NB4 (cell line): ENCODE measurements around the gene OTOS.

ENCODE experiments used
- DNase-seq: peaks from one replicate; pipeline ENCODE4 v3.0.0; 2010; ENCODE audit warnings: low read depth
- H3K4me3 ChIP-seq: one replicate; pipeline ENCODE4 v1.5.1; 2011; ENCODE audit warnings: mild to moderate bottlenecking, low read depth, low read length, moderate library complexity
- MYC ChIP-seq: IDR thresholded peaks from 2 replicates; pipeline ENCODE4 v1.6.1; 2011; ENCODE audit warnings: low read depth, low read length
- POLR2A ChIP-seq: IDR thresholded peaks from 2 replicates; pipeline ENCODE4 v1.6.1; 2011; ENCODE audit warnings: mild to moderate bottlenecking; ENCODE audit not compliant: insufficient read length; ENCODE audit errors: extremely low read depth
- TF ChIP-seq, protein P1 (sequence below): IDR thresholded peaks from one replicate; pipeline ENCODE4 v1.5.1; 2012; ENCODE audit warnings: low read depth, low read length
- TF ChIP-seq, protein P2 (sequence below): IDR thresholded peaks from 2 replicates; pipeline ENCODE4 v1.6.1; 2011; ENCODE audit warnings: low read depth, low read length

Gene OTOS

DNA sequence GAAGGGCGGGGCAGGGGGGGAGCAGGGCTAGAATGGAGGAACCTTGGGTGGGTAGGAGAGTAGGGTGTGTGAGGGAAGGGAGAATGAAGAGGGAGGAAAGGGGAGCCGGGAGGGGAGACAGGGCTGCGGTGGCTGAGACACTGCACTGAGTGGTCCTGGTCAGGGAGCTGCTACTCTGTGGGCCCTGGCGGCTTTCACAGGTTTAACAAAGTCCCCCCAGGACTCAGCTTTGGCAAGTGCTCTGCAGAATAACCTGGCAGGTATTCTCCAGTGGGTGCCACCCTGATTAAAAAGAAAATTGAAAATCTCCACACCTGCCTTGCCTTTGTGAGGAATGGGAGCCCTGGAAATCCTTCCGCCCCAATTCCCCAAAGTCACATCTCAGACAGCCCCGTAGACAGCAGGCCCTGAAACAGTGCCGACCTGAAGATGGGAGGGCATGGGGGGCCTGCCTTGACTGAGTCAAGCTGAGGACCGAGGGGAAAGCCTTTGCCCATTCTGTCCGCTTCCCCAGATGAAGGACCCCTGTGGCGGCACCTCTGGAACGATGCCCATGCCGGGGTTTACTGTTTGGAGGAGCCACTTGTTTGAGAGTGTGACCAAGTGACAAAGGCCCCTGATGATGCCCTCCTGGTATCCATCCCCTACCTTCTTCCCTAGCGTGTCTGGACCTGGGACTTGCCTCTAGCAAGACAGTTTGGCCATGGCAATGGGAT, 43.6 kb upstream of the OTOS start:
- H3K4me3 ChIP-seq = no peak overlapping the region
- no peak for DNase-seq
- TF ChIP-seq, protein P1, sequence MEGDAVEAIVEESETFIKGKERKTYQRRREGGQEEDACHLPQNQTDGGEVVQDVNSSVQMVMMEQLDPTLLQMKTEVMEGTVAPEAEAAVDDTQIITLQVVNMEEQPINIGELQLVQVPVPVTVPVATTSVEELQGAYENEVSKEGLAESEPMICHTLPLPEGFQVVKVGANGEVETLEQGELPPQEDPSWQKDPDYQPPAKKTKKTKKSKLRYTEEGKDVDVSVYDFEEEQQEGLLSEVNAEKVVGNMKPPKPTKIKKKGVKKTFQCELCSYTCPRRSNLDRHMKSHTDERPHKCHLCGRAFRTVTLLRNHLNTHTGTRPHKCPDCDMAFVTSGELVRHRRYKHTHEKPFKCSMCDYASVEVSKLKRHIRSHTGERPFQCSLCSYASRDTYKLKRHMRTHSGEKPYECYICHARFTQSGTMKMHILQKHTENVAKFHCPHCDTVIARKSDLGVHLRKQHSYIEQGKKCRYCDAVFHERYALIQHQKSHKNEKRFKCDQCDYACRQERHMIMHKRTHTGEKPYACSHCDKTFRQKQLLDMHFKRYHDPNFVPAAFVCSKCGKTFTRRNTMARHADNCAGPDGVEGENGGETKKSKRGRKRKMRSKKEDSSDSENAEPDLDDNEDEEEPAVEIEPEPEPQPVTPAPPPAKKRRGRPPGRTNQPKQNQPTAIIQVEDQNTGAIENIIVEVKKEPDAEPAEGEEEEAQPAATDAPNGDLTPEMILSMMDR = no peak
- no peak for TF ChIP-seq POLR2A
- TF ChIP-seq, protein P2, sequence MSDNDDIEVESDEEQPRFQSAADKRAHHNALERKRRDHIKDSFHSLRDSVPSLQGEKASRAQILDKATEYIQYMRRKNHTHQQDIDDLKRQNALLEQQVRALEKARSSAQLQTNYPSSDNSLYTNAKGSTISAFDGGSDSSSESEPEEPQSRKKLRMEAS = no peak
- TF ChIP-seq MYC = no peak

DNA sequence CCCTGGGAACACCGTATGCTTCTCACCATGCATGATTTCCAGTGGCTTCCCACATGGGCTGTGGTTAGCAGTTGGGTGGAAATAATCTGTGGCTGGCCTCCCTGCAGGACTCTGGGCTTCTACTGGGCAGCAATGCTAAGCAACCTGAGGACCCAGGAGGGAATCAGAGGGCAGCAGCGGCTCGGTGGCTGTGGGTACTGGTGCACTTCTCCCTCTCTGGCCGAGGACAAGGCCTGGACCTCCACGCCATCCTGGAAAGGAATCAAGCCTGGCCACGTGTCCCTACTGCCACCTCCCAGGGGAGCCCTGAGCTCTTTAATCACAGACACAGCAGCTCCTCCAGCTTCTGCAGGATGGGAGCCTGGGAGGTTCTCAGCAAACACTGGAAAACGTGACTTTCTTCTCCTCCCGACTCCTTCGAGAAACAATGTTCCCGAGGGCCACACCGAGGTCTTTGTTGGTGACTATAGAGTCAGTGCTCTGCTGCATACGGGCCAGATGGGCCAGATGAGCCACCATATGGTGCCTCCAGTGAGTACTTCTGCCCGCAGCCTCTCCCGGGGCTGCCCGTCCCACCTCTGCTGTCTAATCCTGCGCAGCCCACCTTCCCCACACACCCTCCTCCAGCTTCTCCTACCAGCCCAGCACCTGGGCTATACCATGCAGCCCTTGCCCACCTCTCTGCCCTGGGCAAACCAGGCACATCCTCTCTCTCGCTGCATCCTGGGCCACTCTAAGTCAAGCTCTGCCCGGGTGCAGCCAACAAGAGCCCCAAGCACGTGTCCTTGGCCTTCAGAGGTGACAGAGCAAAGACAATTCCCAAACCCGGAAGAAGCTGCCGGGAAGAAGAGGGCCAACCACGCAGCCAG, 42.8 kb upstream of the OTOS start:
- TF ChIP-seq, protein P2 = no peak
- TF ChIP-seq, protein P1 = no peak
- TF ChIP-seq MYC (no peak), POLR2A (no peak)
- no peak overlapping the region for H3K4me3 ChIP-seq

DNA sequence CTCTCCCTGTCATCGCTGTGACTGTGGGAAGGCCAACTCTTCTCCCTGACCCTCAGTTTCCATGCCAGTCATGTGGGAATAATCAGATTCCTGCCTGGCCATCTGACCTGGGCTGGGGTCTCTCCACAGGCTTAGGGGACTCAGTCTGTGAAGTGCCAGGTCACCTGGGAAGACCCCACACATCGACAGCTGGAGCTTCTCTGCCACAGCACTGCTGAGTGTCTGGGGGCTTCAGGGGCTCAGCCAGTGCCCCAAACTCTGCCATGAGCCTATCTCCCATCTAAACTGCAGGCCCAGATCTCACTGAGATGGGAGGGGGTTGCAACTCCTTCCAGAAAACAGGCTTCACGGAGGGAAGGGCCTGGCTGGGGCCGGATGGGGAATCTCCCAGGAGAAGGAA, 42.0 kb upstream of the OTOS start:
- no peak overlapping the region for H3K4me3 ChIP-seq
- DNase-seq = no peak
- no peak for TF ChIP-seq POLR2A
- TF ChIP-seq, protein P1 = no peak
- no peak for TF ChIP-seq MYC
- TF ChIP-seq, protein P2 = no peak

More for the DNA sequence above, 42.8 kb upstream of the OTOS start:
- DNase-seq = no peak

DNA sequence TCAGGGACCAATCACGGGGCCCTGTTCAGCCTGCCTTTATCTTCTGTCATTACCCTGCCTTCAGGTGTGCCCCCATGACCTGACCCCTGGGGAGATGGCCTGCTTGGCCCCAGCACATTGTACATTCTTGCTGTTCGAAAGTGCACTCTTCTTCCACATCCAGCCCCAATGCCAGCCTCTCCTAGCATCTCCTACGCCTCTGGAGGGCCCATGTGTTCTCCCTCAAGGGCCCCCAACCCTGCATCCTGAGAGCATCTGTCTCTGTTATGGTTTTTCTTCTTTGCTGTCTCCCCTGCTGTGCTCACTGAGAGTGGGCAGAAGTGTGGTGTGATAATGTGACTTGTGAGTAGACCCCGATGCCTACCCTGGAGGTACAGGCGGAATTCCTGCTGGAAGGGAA, 41.5 kb upstream of the OTOS start:
- no peak for DNase-seq
- TF ChIP-seq, protein P1 = no peak
- TF ChIP-seq, protein P2 = no peak
- no peak overlapping the region for H3K4me3 ChIP-seq

DNA sequence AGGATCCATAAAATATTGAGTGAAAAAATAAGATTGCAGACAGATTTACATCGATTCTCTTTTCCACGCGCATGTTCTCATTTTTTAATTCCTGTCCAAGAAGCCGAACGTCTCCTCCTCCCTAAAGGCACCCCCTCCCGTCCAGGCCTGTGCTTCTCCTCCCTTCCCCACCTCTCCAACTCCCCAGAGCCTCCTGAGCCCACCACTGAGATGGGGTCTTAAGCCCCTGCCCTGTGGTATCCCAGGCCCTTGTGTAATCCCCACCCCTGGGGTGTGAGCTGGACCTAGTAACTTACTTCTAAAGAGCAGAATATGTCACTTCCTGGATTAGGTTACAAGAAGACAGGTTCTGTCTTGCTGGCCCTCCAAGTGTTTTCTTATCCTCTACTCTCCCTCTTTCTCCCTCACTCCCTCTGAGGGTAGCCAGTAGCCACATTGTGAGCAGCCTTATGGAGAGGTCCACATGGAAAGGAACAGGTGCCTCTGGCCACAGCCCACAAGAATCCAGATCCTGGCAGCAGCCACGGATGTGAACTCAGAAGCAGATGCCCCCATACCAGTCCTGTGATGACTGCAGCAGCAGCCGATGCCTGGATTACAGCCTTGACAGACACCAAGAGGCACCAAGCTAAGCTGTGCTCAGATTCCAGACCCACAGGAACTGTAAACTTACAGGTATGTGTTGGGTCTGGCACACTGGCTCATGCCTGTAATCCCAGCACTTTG, 39.6 kb upstream of the OTOS start:
- H3K4me3 ChIP-seq = no peak overlapping the region
- TF ChIP-seq MYC (no peak), POLR2A (no peak)
- TF ChIP-seq, protein P1 = no peak
- TF ChIP-seq, protein P2 = no peak
- no peak for DNase-seq
